ENCODE results near the gene TXNDC16.

The TXNDC16 gene

DNA sequence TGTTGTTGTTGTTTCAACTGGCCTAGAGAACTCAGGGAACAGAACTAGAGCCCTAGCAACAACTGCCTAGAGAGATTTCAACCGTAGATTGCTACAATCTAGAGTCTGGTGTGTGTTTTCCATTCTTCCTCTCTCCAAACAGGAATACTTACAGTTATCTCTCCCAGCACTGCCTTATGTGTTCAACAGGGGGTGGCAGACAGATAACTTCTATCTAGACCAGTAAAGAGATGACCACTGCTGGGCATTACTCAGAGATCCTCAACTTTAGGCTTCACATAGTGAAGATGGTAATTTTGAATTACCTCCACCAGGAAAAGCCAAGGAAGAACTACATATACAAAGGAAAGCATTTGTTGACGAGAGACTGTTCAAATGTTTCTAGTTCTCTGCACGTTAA is 4.8 kb downstream of the TXNDC16 start:
- peaks cover 58% of the 10 kb centered on the region for H3K4me1 ChIP-seq (ENCODE audit: control insufficient read depth, low read length)
- no peaks in the 10 kb centered on the region for H3K9me3 ChIP-seq (ENCODE audit: control insufficient read depth, insufficient read depth, low read length)
- no peaks in the 10 kb centered on the region for H4K20me1 ChIP-seq (ENCODE audit: control insufficient read depth, insufficient read depth, low read depth, low read length)
- H3K9me2 ChIP-seq (replicated peaks; ENCODE audit: control insufficient read depth, low read length): no peaks in the 10 kb centered on the region
- peak overlapping the region; percentile 66 for H3K4me2 ChIP-seq (ENCODE audit: low read length)
- peaks cover 29% of the 10 kb centered on the region for H3K36me3 ChIP-seq (ENCODE audit: control insufficient read depth, low read length)
- no peaks in the 10 kb centered on the region for H3K27me3 ChIP-seq (ENCODE audit: control insufficient read depth, low read length)
- no peaks in the 10 kb centered on the region; the same call in 1 of the 2 replicates for H3F3A ChIP-seq (ENCODE audit: control insufficient read depth, insufficient read depth)
- H3K27ac ChIP-seq (ENCODE audit: low read depth, low read length): no peak overlapping the region; the same call in 1 of the 2 replicates
- peaks cover 75% of the 10 kb centered on the region for H3K79me2 ChIP-seq (ENCODE audit: control insufficient read depth, low read length)
- no peak for TF ChIP-seq EZH2phosphoT487 (IDR thresholded peaks at IDR 0.05; ENCODE audit: borderline replicate concordance, low read length)
- TF ChIP-seq, protein P1, sequence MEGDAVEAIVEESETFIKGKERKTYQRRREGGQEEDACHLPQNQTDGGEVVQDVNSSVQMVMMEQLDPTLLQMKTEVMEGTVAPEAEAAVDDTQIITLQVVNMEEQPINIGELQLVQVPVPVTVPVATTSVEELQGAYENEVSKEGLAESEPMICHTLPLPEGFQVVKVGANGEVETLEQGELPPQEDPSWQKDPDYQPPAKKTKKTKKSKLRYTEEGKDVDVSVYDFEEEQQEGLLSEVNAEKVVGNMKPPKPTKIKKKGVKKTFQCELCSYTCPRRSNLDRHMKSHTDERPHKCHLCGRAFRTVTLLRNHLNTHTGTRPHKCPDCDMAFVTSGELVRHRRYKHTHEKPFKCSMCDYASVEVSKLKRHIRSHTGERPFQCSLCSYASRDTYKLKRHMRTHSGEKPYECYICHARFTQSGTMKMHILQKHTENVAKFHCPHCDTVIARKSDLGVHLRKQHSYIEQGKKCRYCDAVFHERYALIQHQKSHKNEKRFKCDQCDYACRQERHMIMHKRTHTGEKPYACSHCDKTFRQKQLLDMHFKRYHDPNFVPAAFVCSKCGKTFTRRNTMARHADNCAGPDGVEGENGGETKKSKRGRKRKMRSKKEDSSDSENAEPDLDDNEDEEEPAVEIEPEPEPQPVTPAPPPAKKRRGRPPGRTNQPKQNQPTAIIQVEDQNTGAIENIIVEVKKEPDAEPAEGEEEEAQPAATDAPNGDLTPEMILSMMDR (IDR thresholded peaks at IDR 0.05; ENCODE audit: low read depth, low read length, poor library complexity, severe bottlenecking): peak; percentile 10
- 0 out of 2 replicates have a peak overlapping the region, but pooled peaks have one; percentile 30 for H3K4me3 ChIP-seq (ENCODE audit: low read length)

DNA sequence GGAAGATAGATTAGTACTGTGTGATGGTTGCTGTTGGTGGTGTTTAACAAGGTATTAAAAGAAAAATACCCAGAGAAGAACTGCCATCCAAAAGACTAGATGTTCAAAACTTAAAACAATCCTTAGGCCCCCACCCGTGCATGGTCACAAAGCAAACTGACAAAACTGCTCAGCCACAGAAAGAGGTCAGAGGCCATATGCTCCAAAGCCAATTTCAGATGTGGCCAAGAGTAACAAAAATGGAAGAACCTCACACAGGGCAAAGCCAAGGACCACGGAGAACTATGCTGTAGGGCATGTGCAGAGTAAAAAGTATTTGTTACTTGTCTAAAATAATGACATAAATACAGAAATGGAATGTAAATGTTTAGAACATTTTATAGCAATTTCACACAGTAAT is 5.3 kb downstream of the TXNDC16 start:
- Histone ChIP-seq H4K20me1 (ENCODE audit: control insufficient read depth, insufficient read depth, low read depth, low read length) (no peaks in the 10 kb centered on the region), H3K9me2 (replicated peaks; ENCODE audit: control insufficient read depth, low read length) (no peaks in the 10 kb centered on the region), H3K36me3 (ENCODE audit: control insufficient read depth, low read length) (peaks cover 33% of the 10 kb centered on the region), H3K9me3 (ENCODE audit: control insufficient read depth, insufficient read depth, low read length) (no peaks in the 10 kb centered on the region), H3K4me1 (ENCODE audit: control insufficient read depth, low read length) (peaks cover 58% of the 10 kb centered on the region), H3K27ac (ENCODE audit: low read depth, low read length) (peak overlapping the region; percentile 44), H3K27me3 (ENCODE audit: control insufficient read depth, low read length) (no peaks in the 10 kb centered on the region), H3K4me3 (ENCODE audit: low read length) (peak overlapping the region; percentile 54), H3K79me2 (ENCODE audit: control insufficient read depth, low read length) (peaks cover 73% of the 10 kb centered on the region), H3F3A (ENCODE audit: control insufficient read depth, insufficient read depth) (no peaks in the 10 kb centered on the region; the same call in 1 of the 2 replicates), H3K4me2 (ENCODE audit: low read length) (peak overlapping the region; percentile 66)
- no peak for TF ChIP-seq EZH2phosphoT487 (IDR thresholded peaks at IDR 0.05; ENCODE audit: borderline replicate concordance, low read length)
- TF ChIP-seq, protein P1 (IDR thresholded peaks at IDR 0.05; ENCODE audit: low read depth, low read length, poor library complexity, severe bottlenecking): no peak

DNA sequence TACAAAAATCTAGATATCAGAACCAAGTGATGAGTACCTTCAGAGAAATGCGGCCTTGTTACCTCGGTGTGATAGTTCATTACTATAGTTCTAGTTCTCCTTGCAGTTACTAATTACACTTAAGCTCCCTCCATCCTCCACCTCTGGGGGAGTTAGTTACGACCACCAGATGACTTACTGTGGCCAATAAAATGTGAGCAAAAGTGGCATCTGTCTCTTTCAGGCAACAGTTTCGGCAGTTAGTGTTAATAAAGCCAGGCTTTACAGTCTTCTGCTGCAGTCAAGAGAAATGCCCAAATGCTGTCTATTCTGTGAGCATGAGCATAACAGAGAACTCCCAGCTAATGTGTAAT is 6.0 kb downstream of the TXNDC16 start:
- H3K27ac ChIP-seq (ENCODE audit: low read depth, low read length): peak overlapping the region; percentile 44
- H3K27me3 ChIP-seq (ENCODE audit: control insufficient read depth, low read length): no peaks in the 10 kb centered on the region
- H3K79me2 ChIP-seq (ENCODE audit: control insufficient read depth, low read length): peaks cover 66% of the 10 kb centered on the region
- no peak for TF ChIP-seq EZH2phosphoT487 (IDR thresholded peaks at IDR 0.05; ENCODE audit: borderline replicate concordance, low read length)
- TF ChIP-seq, protein P1 (IDR thresholded peaks at IDR 0.05; ENCODE audit: low read depth, low read length, poor library complexity, severe bottlenecking): no peak
- H3K4me2 ChIP-seq (ENCODE audit: low read length): peak overlapping the region; percentile 66
- H3F3A ChIP-seq (ENCODE audit: control insufficient read depth, insufficient read depth): no peaks in the 10 kb centered on the region; the same call in 1 of the 2 replicates
- peaks cover 58% of the 10 kb centered on the region for H3K4me1 ChIP-seq (ENCODE audit: control insufficient read depth, low read length)
- peaks cover 39% of the 10 kb centered on the region for H3K36me3 ChIP-seq (ENCODE audit: control insufficient read depth, low read length)
- no peaks in the 10 kb centered on the region for H3K9me3 ChIP-seq (ENCODE audit: control insufficient read depth, insufficient read depth, low read length)
- H3K9me2 ChIP-seq (replicated peaks; ENCODE audit: control insufficient read depth, low read length): no peaks in the 10 kb centered on the region
- peak overlapping the region; percentile 54 for H3K4me3 ChIP-seq (ENCODE audit: low read length)
- no peaks in the 10 kb centered on the region for H4K20me1 ChIP-seq (ENCODE audit: control insufficient read depth, insufficient read depth, low read depth, low read length)

All from DOHH2 (cell line).